A549 (cell line): Measurements from ENCODE around the gene PEPD. TPM values are rescaled to one million over a fixed set of nuclear protein-coding genes. Genes with fewer than 3 reads are reported as not detected.

Experiments used
- ATAC-seq, 2 experiments: fragments of 200-7000 bp in 1 of 2; fragments of >200 bp in 1 of 2; cut with Nextera tagmentation in 1 of 2; cut with Tn5 transposase in 1 of 2; 3 replicates each; pipeline versions ENCODE4 v1.8.0 to v1.9.1; 2018 to 2020; ENCODE audit warnings: mild to moderate bottlenecking in 1 of 2, moderate library complexity in 1 of 2
- CTCF ChIA-PET: fragments of 300-600 bp; sonication (Branson Sonifier 250); formaldehyde crosslinking; extraction: SDS; loops from one replicate; lab custom pipeline; 2021; ENCODE audit warnings: antibody characterized with exemption, inconsistent platforms; lab: Yijun Ruan, JAX
- POLR2A ChIA-PET: fragments of 350-600 bp; formaldehyde crosslinking; extraction: SDS; loops from one replicate; lab custom pipeline; 2021; ENCODE audit warnings: antibody characterized with exemption, inconsistent platforms; lab: Yijun Ruan, JAX
- DNase-seq, 2 experiments: peaks; one replicate each; pipeline versions ENCODE4 v3.0.0 to v3.0.0-alpha.2; 2011 to 2016; ENCODE audit warnings: low read depth in 1 of 2, low spot score in 1 of 2
- FAIRE-seq: peaks from 2 replicates; lab custom pipeline; 2011; peaks lifted over from hg19 to GRCh38; lab: Jason Lieb, UNC
- H3K27ac ChIP-seq, 2 experiments: fragments of >200 bp; sonication (Bioruptor Twin); formaldehyde crosslinking; 3 replicates each; pipeline ENCODE4 v1.5.1; 2016 to 2017
- H3K4me1 ChIP-seq: fragments of >200 bp; sonication (Bioruptor Twin); formaldehyde crosslinking; 3 replicates; pipeline ENCODE4 v1.6.1; 2016
- H3K4me2 ChIP-seq: fragments of >200 bp; sonication (Bioruptor Twin); formaldehyde crosslinking; 3 replicates; pipeline ENCODE4 v1.6.1; 2016
- H3K4me3 ChIP-seq: fragments of >200 bp; sonication (Bioruptor Twin); formaldehyde crosslinking; 3 replicates; pipeline ENCODE4 v1.5.1; 2016
- H3K9me3 ChIP-seq: fragments of >200 bp; sonication (Bioruptor Twin); formaldehyde crosslinking; 3 replicates; pipeline ENCODE4 v1.6.1; 2016
- BHLHE40 ChIP-seq: IDR thresholded peaks from 2 replicates; pipeline ENCODE4 v1.6.1; 2012; ENCODE audit warnings: low read depth, low read length, inconsistent platforms
- CHD4 ChIP-seq: fragments of 200-600 bp; sonication (generic); IDR thresholded peaks from 2 replicates; pipeline ENCODE4 v1.6.1; 2016; ENCODE audit warnings: antibody characterized with exemption, mild to moderate bottlenecking, borderline replicate concordance
- EP300 ChIP-seq, 2 experiments: fragments of >200 bp; sonication (Bioruptor Twin); formaldehyde crosslinking; IDR thresholded peaks; 2 replicates in 1 of 2; 3 replicates in 1 of 2; pipeline ENCODE4 v1.6.1; 2016 to 2017
- ESRRA ChIP-seq: fragments of 150-350 bp; IDR thresholded peaks from 2 replicates; pipeline ENCODE4 v1.6.1; 2014; ENCODE audit warnings: mild to moderate bottlenecking, low read length, borderline replicate concordance
- GATA3 ChIP-seq: IDR thresholded peaks from 2 replicates; pipeline ENCODE4 v1.6.1; 2012; ENCODE audit warnings: borderline replicate concordance
- HOXB13 ChIP-seq: fragments of 250-450 bp; sonication (Bioruptor Pico); IDR thresholded peaks from 2 replicates; pipeline ENCODE4 v1.5.0; 2020; ENCODE audit warnings: low read depth, mild to moderate bottlenecking, moderate library complexity
- JUN ChIP-seq, 2 experiments: fragments of >200 bp; sonication (Bioruptor Twin); formaldehyde crosslinking; IDR thresholded peaks; 2 replicates in 1 of 2; 3 replicates in 1 of 2; pipeline ENCODE4 v1.6.1; 2016 to 2017
- MAFK ChIP-seq: fragments of 450-650 bp; IDR thresholded peaks from 2 replicates; pipeline ENCODE4 v1.6.1; 2014; ENCODE audit not compliant: partially characterized antibody
- RAD21 ChIP-seq, 2 experiments: fragments of >200 bp in 1 of 2; sonication (Bioruptor Twin) in 1 of 2; formaldehyde crosslinking in 1 of 2; IDR thresholded peaks in 1 of 2; conservative IDR thresholded peaks in 1 of 2; 2 replicates in 1 of 2; 3 replicates in 1 of 2; pipeline ENCODE4 v1.6.1; 2012 to 2018; ENCODE audit warnings: inconsistent platforms in 1 of 2
- SMC3 ChIP-seq: fragments of >200 bp; sonication (Bioruptor Twin); formaldehyde crosslinking; IDR thresholded peaks from 3 replicates; pipeline ENCODE4 v1.6.1; 2018; ENCODE audit warnings: inconsistent platforms
- TFCP2L1 ChIP-seq: fragments of 250-450 bp; sonication (Bioruptor Pico); IDR thresholded peaks from 2 replicates; pipeline ENCODE4 v1.5.0; 2021; ENCODE audit warnings: mild to moderate bottlenecking
- USF2 ChIP-seq: fragments of 450-650 bp; IDR thresholded peaks from 2 replicates; pipeline ENCODE4 v1.6.1; 2014; ENCODE audit warnings: antibody characterized with exemption
- ZC3H11A ChIP-seq: fragments of 450-650 bp; IDR thresholded peaks from 2 replicates; pipeline ENCODE4 v1.6.1; 2014; ENCODE audit warnings: antibody characterized with exemption, mild to moderate bottlenecking
- ZFP36 ChIP-seq: fragments of 450-650 bp; IDR thresholded peaks from 2 replicates; pipeline ENCODE4 v1.6.1; 2014; ENCODE audit warnings: borderline replicate concordance; ENCODE audit not compliant: partially characterized antibody
- WGBS: methylation state at CpG from one replicate; pipeline ENCODE4 v1.1.6; 2017; ENCODE audit errors: missing lambda C conversion rate; 5-methylcytosine and 5-hydroxymethylcytosine counted together
- polyA plus RNA-seq, 4 experiments: library from polyadenylated mRNA; depleted of rRNA in 3 of 4; stranded (reverse); fragments of >200 nt; fragmentation: RNase III in 1 of 4; extraction: RNeasy Plus Mini Kit Qiagen cat#74134 plus additional on column Dnase treatment in 1 of 4; gene quantifications; 2 replicates in 3 of 4; 3 replicates in 1 of 4; pipeline ENCODE4 v1.2.3, GENCODE V29; 2011 to 2017
- TF ChIP-seq, protein P1 (sequence below): fragments of >200 bp; sonication (Bioruptor Twin); formaldehyde crosslinking; IDR thresholded peaks from 3 replicates; pipeline ENCODE4 v1.6.1; 2016
- TF ChIP-seq, protein P2 (sequence below): fragments of 200-600 bp; sonication (generic); IDR thresholded peaks from 2 replicates; pipeline ENCODE4 v1.6.1; 2016; ENCODE audit warnings: antibody characterized with exemption, mild to moderate bottlenecking, moderate library complexity
- TF ChIP-seq, protein P3 (sequence below): fragments of 250-450 bp; sonication (Bioruptor Pico); IDR thresholded peaks from 2 replicates; pipeline ENCODE4 v1.5.0; 2020; ENCODE audit warnings: low read depth, mild to moderate bottlenecking, moderate library complexity

Gene PEPD
- polyA plus RNA-seq, 2 of the 4 experiments (the other 2 are of a cell fraction) = 85.5 to 100 TPM

DNA sequence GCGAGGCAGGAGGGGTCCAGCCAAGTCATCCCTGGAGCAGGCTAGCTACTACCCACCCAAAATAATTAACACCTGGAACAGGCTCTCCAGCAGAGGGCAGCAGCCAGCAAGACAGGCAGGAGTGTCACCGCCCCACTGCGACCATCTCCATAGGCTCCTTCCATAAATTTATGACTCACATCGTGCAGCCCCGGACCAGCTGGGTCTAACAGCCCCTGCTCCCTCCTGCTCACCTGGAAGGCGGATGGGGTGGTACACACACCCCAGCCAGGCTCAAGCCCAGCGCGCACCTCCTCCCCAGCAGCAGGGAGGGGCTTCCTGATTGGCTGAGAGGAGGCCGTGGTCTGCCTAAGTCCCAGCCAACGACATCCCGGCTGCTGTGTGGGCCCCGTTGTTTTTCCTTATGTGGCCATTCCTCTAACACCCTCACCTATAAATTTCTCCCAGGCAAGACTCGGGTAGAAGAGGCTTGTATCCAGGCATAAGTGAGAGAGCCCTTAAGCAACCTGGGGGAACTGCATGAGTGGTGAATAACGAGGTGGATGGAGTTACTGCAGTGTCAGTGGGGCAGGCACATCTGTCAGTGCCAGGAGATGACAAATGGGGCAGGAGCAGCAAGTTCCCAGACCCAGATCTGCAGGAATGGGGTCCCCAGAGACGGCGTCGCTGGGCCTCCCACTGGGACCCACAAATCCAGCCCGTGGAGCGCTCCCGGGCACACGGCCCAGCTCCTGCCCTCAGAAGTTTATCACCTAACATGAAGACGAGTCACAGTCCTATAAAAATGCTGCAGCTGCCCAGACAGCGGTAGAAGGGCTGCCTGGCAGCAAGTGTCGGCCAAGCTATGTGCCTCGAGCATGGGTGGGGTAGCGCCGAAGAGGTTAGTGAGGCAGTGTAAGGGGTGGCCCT, 105.0 kb downstream of the PEPD start (continued):
- TF ChIP-seq, protein P1, sequence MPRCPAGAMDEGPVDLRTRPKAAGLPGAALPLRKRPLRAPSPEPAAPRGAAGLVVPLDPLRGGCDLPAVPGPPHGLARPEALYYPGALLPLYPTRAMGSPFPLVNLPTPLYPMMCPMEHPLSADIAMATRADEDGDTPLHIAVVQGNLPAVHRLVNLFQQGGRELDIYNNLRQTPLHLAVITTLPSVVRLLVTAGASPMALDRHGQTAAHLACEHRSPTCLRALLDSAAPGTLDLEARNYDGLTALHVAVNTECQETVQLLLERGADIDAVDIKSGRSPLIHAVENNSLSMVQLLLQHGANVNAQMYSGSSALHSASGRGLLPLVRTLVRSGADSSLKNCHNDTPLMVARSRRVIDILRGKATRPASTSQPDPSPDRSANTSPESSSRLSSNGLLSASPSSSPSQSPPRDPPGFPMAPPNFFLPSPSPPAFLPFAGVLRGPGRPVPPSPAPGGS = no peak
- TF ChIP-seq CHD4 = no peak
- TF ChIP-seq ZC3H11A = no peak
- no peak for TF ChIP-seq USF2
- no peak for TF ChIP-seq TFCP2L1 (CRISPR knock-in tag)
- TF ChIP-seq, protein P2, sequence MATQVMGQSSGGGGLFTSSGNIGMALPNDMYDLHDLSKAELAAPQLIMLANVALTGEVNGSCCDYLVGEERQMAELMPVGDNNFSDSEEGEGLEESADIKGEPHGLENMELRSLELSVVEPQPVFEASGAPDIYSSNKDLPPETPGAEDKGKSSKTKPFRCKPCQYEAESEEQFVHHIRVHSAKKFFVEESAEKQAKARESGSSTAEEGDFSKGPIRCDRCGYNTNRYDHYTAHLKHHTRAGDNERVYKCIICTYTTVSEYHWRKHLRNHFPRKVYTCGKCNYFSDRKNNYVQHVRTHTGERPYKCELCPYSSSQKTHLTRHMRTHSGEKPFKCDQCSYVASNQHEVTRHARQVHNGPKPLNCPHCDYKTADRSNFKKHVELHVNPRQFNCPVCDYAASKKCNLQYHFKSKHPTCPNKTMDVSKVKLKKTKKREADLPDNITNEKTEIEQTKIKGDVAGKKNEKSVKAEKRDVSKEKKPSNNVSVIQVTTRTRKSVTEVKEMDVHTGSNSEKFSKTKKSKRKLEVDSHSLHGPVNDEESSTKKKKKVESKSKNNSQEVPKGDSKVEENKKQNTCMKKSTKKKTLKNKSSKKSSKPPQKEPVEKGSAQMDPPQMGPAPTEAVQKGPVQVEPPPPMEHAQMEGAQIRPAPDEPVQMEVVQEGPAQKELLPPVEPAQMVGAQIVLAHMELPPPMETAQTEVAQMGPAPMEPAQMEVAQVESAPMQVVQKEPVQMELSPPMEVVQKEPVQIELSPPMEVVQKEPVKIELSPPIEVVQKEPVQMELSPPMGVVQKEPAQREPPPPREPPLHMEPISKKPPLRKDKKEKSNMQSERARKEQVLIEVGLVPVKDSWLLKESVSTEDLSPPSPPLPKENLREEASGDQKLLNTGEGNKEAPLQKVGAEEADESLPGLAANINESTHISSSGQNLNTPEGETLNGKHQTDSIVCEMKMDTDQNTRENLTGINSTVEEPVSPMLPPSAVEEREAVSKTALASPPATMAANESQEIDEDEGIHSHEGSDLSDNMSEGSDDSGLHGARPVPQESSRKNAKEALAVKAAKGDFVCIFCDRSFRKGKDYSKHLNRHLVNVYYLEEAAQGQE = no peak
- TF ChIP-seq GATA3 = no peak
- TF ChIP-seq BHLHE40 = peak; percentile 14; the same call in 1 of the 2 replicates
- no peak for TF ChIP-seq EP300 (IDR thresholded peaks at IDR 0.05)
- TF ChIP-seq ZFP36 = no peak
- TF ChIP-seq MAFK = no peak

DNA sequence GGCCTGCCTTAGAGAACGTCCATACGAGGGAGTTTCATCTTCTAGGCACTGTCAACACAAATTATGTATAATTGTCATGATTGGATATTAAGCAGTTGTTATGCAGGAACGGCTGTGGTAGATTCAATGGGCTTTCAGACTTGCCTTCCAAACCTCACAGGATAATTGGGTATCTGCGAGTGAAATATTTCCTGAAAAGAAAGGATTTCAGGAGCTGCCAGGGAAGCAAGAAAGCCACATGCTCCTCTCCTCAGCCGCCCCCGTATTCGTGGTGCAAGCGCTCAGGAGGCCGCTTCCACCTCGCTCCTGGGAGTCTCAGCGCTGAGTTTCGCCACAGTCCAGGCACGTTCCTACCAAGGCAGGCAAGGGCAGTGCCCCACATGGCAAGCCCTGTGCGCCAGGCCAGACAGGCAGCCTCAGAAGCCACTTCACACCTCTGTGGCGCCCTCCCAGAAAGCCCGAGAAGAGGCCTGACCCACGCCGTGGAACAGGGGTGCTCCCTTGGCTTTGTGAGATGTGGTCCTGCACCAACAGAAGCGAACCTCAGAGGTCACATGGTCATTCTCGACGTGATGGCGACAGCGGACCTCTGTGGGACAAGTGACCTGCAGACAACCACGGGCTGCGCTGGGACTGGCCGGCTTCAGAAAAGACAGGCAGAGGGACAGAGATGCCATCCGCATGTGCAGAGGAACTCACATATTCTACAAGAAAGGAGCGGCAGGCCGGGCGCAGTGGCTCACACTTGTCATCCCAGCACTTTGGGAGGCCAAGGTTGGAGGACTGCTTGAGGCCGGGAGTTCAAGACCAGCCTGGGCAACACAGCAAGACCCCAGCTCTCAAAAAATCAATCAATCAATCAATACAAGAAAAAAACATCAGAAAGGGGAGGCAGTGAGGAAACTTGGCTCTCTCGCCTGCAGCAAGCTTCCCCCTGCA, 106.7 kb downstream of the PEPD start:
- H3K9me3 ChIP-seq = no peaks in the 10 kb centered on the region
- 81% methylated on average over 32 of the region's 32 CpGs for WGBS
- no peak overlapping the region for H3K27ac ChIP-seq
- no peak overlapping the region for H3K4me2 ChIP-seq
- H3K4me3 ChIP-seq = no peak overlapping the region
- DNase-seq = no peak
- CTCF ChIA-PET = interaction anchor here (0.9 to 35.6 kb wide), 38 partner anchors 15 to 729 kb away, joined by 3 to 1493 read pairs (median 5); partner anchors contain the start of gene CEBPA
- no peaks in the 10 kb centered on the region for H3K4me1 ChIP-seq
- TF ChIP-seq CHD4 (no peak), HOXB13 (no peak), ESRRA (no peak), RAD21 (conservative IDR thresholded peaks at IDR 0.05 in 1 of 2, IDR thresholded peaks at IDR 0.05 in 1 of 2) (no peak), ZC3H11A (no peak), JUN (IDR thresholded peaks at IDR 0.05) (no peak), MAFK (no peak), SMC3 (no peak)
- TF ChIP-seq, protein P1 = no peak
- TF ChIP-seq, protein P3, sequence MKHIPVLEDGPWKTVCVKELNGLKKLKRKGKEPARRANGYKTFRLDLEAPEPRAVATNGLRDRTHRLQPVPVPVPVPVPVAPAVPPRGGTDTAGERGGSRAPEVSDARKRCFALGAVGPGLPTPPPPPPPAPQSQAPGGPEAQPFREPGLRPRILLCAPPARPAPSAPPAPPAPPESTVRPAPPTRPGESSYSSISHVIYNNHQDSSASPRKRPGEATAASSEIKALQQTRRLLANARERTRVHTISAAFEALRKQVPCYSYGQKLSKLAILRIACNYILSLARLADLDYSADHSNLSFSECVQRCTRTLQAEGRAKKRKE (CRISPR knock-in tag) = no peak
- TF ChIP-seq, protein P2 = no peak
- TF ChIP-seq, all 56 proteins: peak for 0
- ATAC-seq (no peak), FAIRE-seq (no peak)
- POLR2A ChIA-PET = no interaction called here
